GM12878 (cell line): Measurements from ENCODE around the gene SLC37A1. TPM values are rescaled to one million over a fixed set of nuclear protein-coding genes. Genes with fewer than 3 reads are reported as not detected.

Source experiments
- ATAC-seq: fragments of 200-7000 bp; cut with Tn5 transposase; 3 replicates; pipeline ENCODE4 v1.9.1; 2020; ENCODE audit warnings: mild to moderate bottlenecking, moderate library complexity
- BruUV-seq: library from RNA; stranded (reverse); fragments of 400-500 nt; replicated peaks from 2 replicates; lab custom pipeline; 2021; lab: Mats Ljungman, UMichigan
- CTCF ChIA-PET: fragments of 300-600 bp; sonication (Branson Sonifier 250); formaldehyde crosslinking; extraction: SDS; loops from one replicate; lab custom pipeline; 2021; ENCODE audit warnings: inconsistent platforms; lab: Yijun Ruan, JAX
- POLR2A ChIA-PET: fragments of 350-600 bp; formaldehyde crosslinking; extraction: SDS; loops from one replicate; lab custom pipeline; 2021; ENCODE audit warnings: inconsistent platforms; lab: Charles Lee
- RAD21 ChIA-PET: fragments of 300-600 bp; sonication (Branson Sonifier 250); formaldehyde crosslinking; loops from one replicate; lab custom pipeline; 2023; ENCODE audit warnings: antibody characterized with exemption; ENCODE audit not compliant: unreplicated experiment; lab: Charles Lee
- SMC1A ChIA-PET: fragments of 300-600 bp; sonication (Branson Sonifier 250); formaldehyde crosslinking; loops from one replicate; lab custom pipeline; 2023; ENCODE audit not compliant: unreplicated experiment, uncharacterized antibody; lab: Charles Lee
- DNase-seq: peaks from one replicate; pipeline ENCODE4 v3.0.0-alpha.2; 2011; ENCODE audit warnings: low read depth, low spot score
- FAIRE-seq: peaks from 3 replicates; lab custom pipeline; 2011; peaks lifted over from hg19 to GRCh38; lab: Jason Lieb, UNC
- H2AFZ ChIP-seq: 2 replicates; pipeline ENCODE4 v1.6.0; 2011; ENCODE audit warnings: low read depth, low read length, control low read depth; ENCODE audit not compliant: control insufficient read depth
- H3K27ac ChIP-seq: 2 replicates; pipeline ENCODE4 v1.5.1; 2011; ENCODE audit warnings: control low read depth; ENCODE audit not compliant: control insufficient read depth, insufficient read depth
- H3K27me3 ChIP-seq, 2 experiments: replicated peaks in 1 of 2; 2 replicates each; pipeline versions ENCODE4 v1.6.0 to v1.6.1; 2011; ENCODE audit warnings: low read length in 1 of 2; ENCODE audit not compliant: control insufficient read depth in 2 of 2, insufficient read depth in 2 of 2
- H3K36me3 ChIP-seq, 2 experiments: 2 replicates each; pipeline ENCODE4 v1.5.1; 2011; ENCODE audit warnings: low read length in 1 of 2; ENCODE audit not compliant: control insufficient read depth in 2 of 2, insufficient read depth in 2 of 2
- H3K4me1 ChIP-seq: 2 replicates; pipeline ENCODE4 v1.6.1; 2011; ENCODE audit warnings: mild to moderate bottlenecking, low read length, moderate library complexity, mixed read lengths; ENCODE audit not compliant: control insufficient read depth, insufficient read depth
- H3K4me2 ChIP-seq: 2 replicates; pipeline ENCODE4 v1.6.0; 2011; ENCODE audit warnings: control low read depth; ENCODE audit not compliant: control insufficient read depth, insufficient read depth
- H3K4me3 ChIP-seq: fragments of 200-600 bp; sonication (generic); 2 replicates; pipeline ENCODE4 v1.5.1; 2016
- H3K79me2 ChIP-seq: 2 replicates; pipeline ENCODE4 v1.6.0; 2011; ENCODE audit warnings: low read length; ENCODE audit not compliant: control insufficient read depth, insufficient read depth
- H3K9ac ChIP-seq: 2 replicates; pipeline ENCODE4 v1.8.0; 2011; ENCODE audit warnings: low read length, control low read depth, mixed read lengths; ENCODE audit not compliant: control insufficient read depth, insufficient read depth
- H3K9me3 ChIP-seq: replicated peaks from 3 replicates; pipeline ENCODE4 v1.5.1; 2011; ENCODE audit warnings: mild to moderate bottlenecking, low read length; ENCODE audit not compliant: control insufficient read depth, insufficient read depth
- H4K20me1 ChIP-seq: 2 replicates; pipeline ENCODE4 v1.6.0; 2011; ENCODE audit not compliant: control insufficient read depth, insufficient read depth
- TARDBP ChIP-seq: IDR thresholded peaks from 2 replicates; pipeline ENCODE4 v1.6.1; 2016; ENCODE audit warnings: borderline replicate concordance
- WGBS: methylation state at CpG from one replicate; pipeline ENCODE4 v1.1.6; 2016; ENCODE audit warnings: low lambda C conversion rate; ENCODE audit not compliant: insufficient replicate concordance, insufficient coverage; ENCODE audit errors: missing lambda C conversion rate; 5-methylcytosine and 5-hydroxymethylcytosine counted together
- in situ Hi-C: fragments of 300-500 bp; cut with MboI; formaldehyde crosslinking; loops from 9 replicates; pipeline ENCODE4 v1.14.3; 2018; ENCODE audit warnings: mixed read lengths
- intact Hi-C: fragments of 100-400 bp; cut with micrococcal nuclease; formaldehyde crosslinking; loops from one replicate; pipeline ENCODE4 v1.14.2; 2022; ENCODE audit not compliant: unreplicated experiment
- polyA plus RNA-seq, 11 experiments: library from polyadenylated mRNA; depleted of rRNA in 4 of 11; unstranded in 6 of 11; stranded (reverse) in 5 of 11; fragments of >200 nt; fragmentation: Nextera tagmentation in 4 of 11; fragmentation: Illumina TruSeq in 1 of 11; extraction: Ambion mirVana in 4 of 11; extraction: Trizol in 1 of 11; gene quantifications; 1 replicate in 1 of 11; 2 replicates in 10 of 11; pipeline versions ENCODE4 v1.2.1 to v1.2.3, GENCODE V29; 2011 to 2016; ENCODE audit warnings: inconsistent platforms in 2 of 11, missing spikeins in 2 of 11, low read depth in 1 of 11
- total RNA-seq, 4 experiments: library from RNA; depleted of rRNA in 3 of 4; stranded (reverse); fragments of >200 nt in 3 of 4; fragmentation: Illumina TruSeq in 1 of 4; extraction: Trizol in 1 of 4; gene quantifications; 2 replicates each; pipeline versions ENCODE4 v1.2.1 to v1.2.3, GENCODE V29; 2013 to 2021
- TF ChIP-seq, protein P1 (sequence below): fragments of 450-650 bp; IDR thresholded peaks from 2 replicates; pipeline ENCODE4 v1.6.1; 2016; ENCODE audit warnings: mild to moderate bottlenecking, moderate library complexity, borderline replicate concordance

The SLC37A1 gene
- total and polyA plus RNA-seq, 10 of the 15 experiments (the other 5 are each of a cell fraction or from before 2014, with no cell fraction given) = 1.1 to 35.5 (median 24.4) TPM

DNA sequence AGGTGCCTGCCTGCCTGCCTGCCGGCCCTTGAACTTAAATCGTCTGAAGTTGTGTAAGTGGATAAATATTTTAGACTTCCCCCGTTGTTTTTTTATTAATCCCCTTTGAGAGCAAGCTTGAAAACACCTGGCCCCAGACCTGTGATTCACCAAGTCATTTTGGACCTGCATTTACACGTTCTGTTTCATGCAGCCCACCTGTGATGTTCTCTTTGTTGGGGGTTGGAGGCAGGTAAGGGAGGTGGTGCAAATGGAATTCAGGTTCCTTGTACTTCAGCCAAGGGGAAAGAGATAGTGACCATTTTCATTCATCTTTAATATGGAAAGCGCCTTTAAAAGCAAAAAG lies 1.2 kb downstream of the SLC37A1 start:
- peak overlapping the region; percentile 41 for H3K27ac ChIP-seq
- FAIRE-seq = no peak
- RAD21 ChIA-PET = interaction anchor here (0.9 to 5.0 kb wide), 18 partner anchors 9 to 205 kb away, joined by 3 to 35 read pairs (median 4); no protein-coding TSS in a partner anchor
- POLR2A ChIA-PET = interaction anchor here (1.4 to 7.1 kb wide), 5 partner anchors 9 to 46 kb away, joined by 3 to 82 read pairs (median 7); no protein-coding TSS in a partner anchor
- H3K9me3 ChIP-seq = no peaks in the 10 kb centered on the region
- DNase-seq = no peak
- peak overlapping the region; percentile 94 for H3K4me3 ChIP-seq
- intact Hi-C loops (no loop called here), in situ Hi-C loops (no loop called here)
- H3K9ac ChIP-seq = peak overlapping the region; percentile 66
- peak overlapping the region; percentile 88 for H3K4me2 ChIP-seq
- no peaks in the 10 kb centered on the region for H4K20me1 ChIP-seq
- no peaks in the 10 kb centered on the region for H3K27me3 ChIP-seq
- peaks cover 1 to 14% of the 10 kb centered on the region in 2 experiments; a peak in 1 of 4 replicates for H3K36me3 ChIP-seq
- no peak overlapping the region for H2AFZ ChIP-seq
- SMC1A ChIA-PET = interaction anchor here (0.9 to 7.1 kb wide), 12 partner anchors 9 to 53 kb away, joined by 3 to 78 read pairs (median 6); no protein-coding TSS in a partner anchor
- 22% methylated on average over 5 of the region's 5 CpGs for WGBS
- peaks cover 11% of the 10 kb centered on the region for H3K4me1 ChIP-seq
- H3K79me2 ChIP-seq = peaks cover 16% of the 10 kb centered on the region
- no TSS peak for BruUV-seq
- CTCF ChIA-PET = interaction anchor here (0.9 to 4.9 kb wide), 7 partner anchors 9 to 53 kb away, joined by 3 to 25 read pairs (median 5); no protein-coding TSS in a partner anchor
- no peak for TF ChIP-seq TARDBP
- TF ChIP-seq, protein P1, sequence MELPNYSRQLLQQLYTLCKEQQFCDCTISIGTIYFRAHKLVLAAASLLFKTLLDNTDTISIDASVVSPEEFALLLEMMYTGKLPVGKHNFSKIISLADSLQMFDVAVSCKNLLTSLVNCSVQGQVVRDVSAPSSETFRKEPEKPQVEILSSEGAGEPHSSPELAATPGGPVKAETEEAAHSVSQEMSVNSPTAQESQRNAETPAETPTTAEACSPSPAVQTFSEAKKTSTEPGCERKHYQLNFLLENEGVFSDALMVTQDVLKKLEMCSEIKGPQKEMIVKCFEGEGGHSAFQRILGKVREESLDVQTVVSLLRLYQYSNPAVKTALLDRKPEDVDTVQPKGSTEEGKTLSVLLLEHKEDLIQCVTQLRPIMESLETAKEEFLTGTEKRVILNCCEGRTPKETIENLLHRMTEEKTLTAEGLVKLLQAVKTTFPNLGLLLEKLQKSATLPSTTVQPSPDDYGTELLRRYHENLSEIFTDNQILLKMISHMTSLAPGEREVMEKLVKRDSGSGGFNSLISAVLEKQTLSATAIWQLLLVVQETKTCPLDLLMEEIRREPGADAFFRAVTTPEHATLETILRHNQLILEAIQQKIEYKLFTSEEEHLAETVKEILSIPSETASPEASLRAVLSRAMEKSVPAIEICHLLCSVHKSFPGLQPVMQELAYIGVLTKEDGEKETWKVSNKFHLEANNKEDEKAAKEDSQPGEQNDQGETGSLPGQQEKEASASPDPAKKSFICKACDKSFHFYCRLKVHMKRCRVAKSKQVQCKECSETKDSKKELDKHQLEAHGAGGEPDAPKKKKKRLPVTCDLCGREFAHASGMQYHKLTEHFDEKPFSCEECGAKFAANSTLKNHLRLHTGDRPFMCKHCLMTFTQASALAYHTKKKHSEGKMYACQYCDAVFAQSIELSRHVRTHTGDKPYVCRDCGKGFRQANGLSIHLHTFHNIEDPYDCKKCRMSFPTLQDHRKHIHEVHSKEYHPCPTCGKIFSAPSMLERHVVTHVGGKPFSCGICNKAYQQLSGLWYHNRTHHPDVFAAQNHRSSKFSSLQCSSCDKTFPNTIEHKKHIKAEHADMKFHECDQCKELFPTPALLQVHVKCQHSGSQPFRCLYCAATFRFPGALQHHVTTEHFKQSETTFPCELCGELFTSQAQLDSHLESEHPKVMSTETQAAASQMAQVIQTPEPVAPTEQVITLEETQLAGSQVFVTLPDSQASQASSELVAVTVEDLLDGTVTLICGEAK = peak; percentile 21; the same call in 1 of the 2 replicates
- ATAC-seq = peak; percentile 4; the same call in 2 of the 3 replicates
